Neutrophil (primary cell): ENCODE data around the gene ALOX12B.

Experiments used
- H3K27ac ChIP-seq: fragments of 200-600 bp; sonication (generic); 2 replicates; pipeline ENCODE4 v1.5.1; 2016; ENCODE audit warnings: mild to moderate bottlenecking, moderate library complexity
- H3K27me3 ChIP-seq: fragments of 200-600 bp; sonication (generic); 2 replicates; pipeline ENCODE4 v1.6.0; 2016; ENCODE audit warnings: mild to moderate bottlenecking
- H3K36me3 ChIP-seq: fragments of 200-600 bp; sonication (generic); 2 replicates; pipeline ENCODE4 v1.5.1; 2017
- H3K4me1 ChIP-seq, 2 experiments: fragments of 200-600 bp in 1 of 2; sonication (generic) in 1 of 2; 1 replicate in 1 of 2; 2 replicates in 1 of 2; pipeline versions ENCODE4 v1.5.1 to v1.6.1; 2013 to 2016; ENCODE audit warnings: low read depth in 1 of 2, low read length in 1 of 2, mild to moderate bottlenecking in 1 of 2, moderate library complexity in 1 of 2; ENCODE audit not compliant: control insufficient read depth in 1 of 2, insufficient read depth in 1 of 2
- H3K4me3 ChIP-seq, 2 experiments: fragments of 200-600 bp in 1 of 2; sonication (generic) in 1 of 2; 1 replicate in 1 of 2; 2 replicates in 1 of 2; pipeline ENCODE4 v1.5.1; 2013 to 2016; ENCODE audit warnings: low read depth in 1 of 2, low read length in 1 of 2, mild to moderate bottlenecking in 1 of 2, moderate library complexity in 1 of 2
- H3K9me3 ChIP-seq: fragments of 200-600 bp; sonication (generic); 2 replicates; pipeline ENCODE4 v1.5.1; 2016
- TF ChIP-seq, protein P1 (sequence below): fragments of 200-600 bp; sonication (generic); IDR thresholded peaks from 2 replicates; pipeline ENCODE4 v1.5.1; 2016; ENCODE audit warnings: antibody characterized with exemption

ALOX12B gene

DNA sequence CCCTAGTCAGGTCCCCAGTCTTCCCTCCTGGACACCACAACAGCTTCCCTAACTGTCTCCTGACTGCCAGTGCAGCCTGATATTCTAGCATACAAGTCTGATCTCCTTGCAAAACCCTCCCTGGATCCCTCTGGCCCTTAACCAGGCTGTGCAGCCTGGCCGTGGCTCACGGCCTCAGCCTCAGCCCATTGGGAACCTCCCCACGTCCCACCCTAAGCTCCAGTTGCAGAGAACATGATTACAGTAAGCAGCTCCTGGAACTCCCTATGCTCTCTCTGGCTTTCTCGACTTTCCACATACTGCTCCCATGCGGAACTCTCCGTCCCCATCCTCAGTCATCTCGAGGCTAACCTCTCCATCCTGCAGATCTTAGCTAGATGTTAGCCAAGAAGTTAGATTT lies 13.0 kb downstream of the ALOX12B start:
- Histone ChIP-seq H3K9me3 (no peaks in the 10 kb centered on the region), H3K4me1 (peaks cover 5 to 21% of the 10 kb centered on the region in 2 experiments), H3K4me3 (no peak overlapping the region), H3K27ac (no peak overlapping the region), H3K27me3 (peaks cover 95% of the 10 kb centered on the region), H3K36me3 (no peaks in the 10 kb centered on the region)
- TF ChIP-seq, protein P1, sequence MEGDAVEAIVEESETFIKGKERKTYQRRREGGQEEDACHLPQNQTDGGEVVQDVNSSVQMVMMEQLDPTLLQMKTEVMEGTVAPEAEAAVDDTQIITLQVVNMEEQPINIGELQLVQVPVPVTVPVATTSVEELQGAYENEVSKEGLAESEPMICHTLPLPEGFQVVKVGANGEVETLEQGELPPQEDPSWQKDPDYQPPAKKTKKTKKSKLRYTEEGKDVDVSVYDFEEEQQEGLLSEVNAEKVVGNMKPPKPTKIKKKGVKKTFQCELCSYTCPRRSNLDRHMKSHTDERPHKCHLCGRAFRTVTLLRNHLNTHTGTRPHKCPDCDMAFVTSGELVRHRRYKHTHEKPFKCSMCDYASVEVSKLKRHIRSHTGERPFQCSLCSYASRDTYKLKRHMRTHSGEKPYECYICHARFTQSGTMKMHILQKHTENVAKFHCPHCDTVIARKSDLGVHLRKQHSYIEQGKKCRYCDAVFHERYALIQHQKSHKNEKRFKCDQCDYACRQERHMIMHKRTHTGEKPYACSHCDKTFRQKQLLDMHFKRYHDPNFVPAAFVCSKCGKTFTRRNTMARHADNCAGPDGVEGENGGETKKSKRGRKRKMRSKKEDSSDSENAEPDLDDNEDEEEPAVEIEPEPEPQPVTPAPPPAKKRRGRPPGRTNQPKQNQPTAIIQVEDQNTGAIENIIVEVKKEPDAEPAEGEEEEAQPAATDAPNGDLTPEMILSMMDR, result no peak

- no peaks in the 10 kb centered on the region for H3K36me3 ChIP-seq
- H3K4me3 ChIP-seq, result no peak overlapping the region
- no peak overlapping the region for H3K27ac ChIP-seq
- peaks cover 7 to 22% of the 10 kb centered on the region in 2 experiments for H3K4me1 ChIP-seq
- peaks cover 88% of the 10 kb centered on the region for H3K27me3 ChIP-seq
- TF ChIP-seq, protein P1, result peak; percentile 66
- no peaks in the 10 kb centered on the region for H3K9me3 ChIP-seq
Measured at GRCh38 chr17:8073627-8074484, 13.7 kb downstream of the ALOX12B start.

DNA sequence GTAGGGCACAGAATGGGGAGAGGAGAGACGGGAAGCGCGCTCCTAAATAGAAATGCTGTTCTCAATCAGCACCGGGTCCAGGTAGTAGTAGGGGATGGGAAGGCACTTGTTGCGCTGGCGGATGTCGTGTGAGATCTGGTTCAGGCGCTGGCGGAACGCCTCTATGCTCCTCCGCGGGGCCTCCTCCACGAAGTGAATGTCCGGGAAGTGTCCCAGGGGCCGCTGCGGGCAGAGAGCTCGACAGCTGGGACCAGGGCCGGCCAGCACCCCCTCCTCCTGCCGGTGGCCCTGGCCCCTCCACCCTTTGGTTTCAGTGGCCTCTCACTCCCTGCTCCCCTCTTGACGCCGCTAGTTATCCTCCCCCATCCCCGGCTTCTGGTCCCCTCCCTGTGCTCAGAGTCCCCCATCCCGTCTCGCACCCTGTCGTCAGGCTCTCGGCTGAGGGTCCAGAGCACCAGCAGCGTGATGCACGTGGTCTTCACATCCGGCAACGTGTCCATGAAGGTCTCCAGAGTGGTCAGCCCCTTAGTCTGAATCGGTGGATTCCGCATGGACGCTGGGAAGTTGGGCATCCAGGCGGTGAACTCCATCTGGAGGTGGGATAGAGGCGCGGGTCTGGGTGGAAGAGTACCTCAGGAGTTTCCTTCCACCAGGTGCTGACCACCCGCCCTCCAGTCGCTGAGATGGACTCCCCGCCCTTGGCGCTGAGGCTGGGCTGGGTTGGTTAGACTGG lies 14.6 kb downstream of the ALOX12B start:
- no peak overlapping the region for H3K4me3 ChIP-seq

DNA sequence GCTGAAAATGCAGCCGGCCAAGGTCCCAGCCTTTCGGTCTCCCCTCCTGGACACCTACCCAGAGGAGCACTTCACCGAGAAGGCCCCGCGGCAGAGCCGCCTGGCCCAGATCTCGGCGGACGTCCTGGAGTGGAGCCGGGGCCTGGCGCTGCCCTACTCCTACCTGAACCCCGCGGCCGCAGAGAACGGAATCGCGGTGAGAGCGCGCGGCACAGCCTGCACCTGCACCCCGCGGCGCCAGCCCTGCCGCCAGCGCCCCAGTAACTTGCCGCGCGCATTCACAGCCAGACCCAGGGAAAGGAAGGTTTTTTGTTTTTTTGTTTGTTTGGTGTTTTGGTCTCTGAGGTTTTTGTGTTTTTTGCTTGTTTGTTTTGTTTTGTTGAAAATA lies 15.2 kb downstream of the ALOX12B start:
- no peaks in the 10 kb centered on the region for H3K36me3 ChIP-seq
- H3K27ac ChIP-seq, result no peak overlapping the region
- no peaks in the 10 kb centered on the region for H3K9me3 ChIP-seq
- H3K4me1 ChIP-seq, result peaks cover 8 to 27% of the 10 kb centered on the region in 2 experiments
- H3K4me3 ChIP-seq, result no peak overlapping the region
- H3K27me3 ChIP-seq, result peaks cover 79% of the 10 kb centered on the region
- TF ChIP-seq, protein P1, result no peak

More for the DNA sequence above, 14.6 kb downstream of the ALOX12B start:
- peaks cover 79% of the 10 kb centered on the region for H3K27me3 ChIP-seq
- H3K4me1 ChIP-seq, result peaks cover 8 to 27% of the 10 kb centered on the region in 2 experiments
- TF ChIP-seq, protein P1, result no peak
- H3K9me3 ChIP-seq, result no peaks in the 10 kb centered on the region
- H3K27ac ChIP-seq, result no peak overlapping the region
- H3K36me3 ChIP-seq, result no peaks in the 10 kb centered on the region

DNA sequence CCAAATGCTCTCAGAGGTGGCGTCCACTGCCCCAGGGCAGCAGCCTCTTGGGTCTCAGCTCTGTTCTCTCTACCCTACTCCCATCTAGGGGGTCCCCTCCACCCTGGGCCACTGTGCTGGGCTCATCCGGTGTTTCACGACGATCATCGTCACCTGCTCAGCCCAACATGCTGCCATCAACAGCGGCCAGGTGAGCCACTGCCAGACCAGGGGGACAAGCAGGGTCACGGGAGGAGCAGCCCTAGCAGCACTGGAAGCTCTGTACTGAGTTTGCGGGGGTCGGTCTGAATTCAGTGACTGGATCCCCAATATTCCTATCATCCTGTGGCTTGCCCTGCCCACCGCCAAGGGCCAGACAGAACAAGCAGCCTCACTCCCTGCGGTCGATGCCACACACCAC lies 16.0 kb downstream of the ALOX12B start:
- peaks cover 79% of the 10 kb centered on the region for H3K27me3 ChIP-seq
- TF ChIP-seq, protein P1, result no peak
- H3K4me3 ChIP-seq, result no peak overlapping the region
- H3K4me1 ChIP-seq, result peaks cover 8 to 27% of the 10 kb centered on the region in 2 experiments
- no peaks in the 10 kb centered on the region for H3K9me3 ChIP-seq
- H3K27ac ChIP-seq, result no peak overlapping the region
- H3K36me3 ChIP-seq, result no peaks in the 10 kb centered on the region
